GM18873 (cell line): ENCODE measurements around the gene GXYLT2.

Source experiments
- ATAC-seq: cut with Tn5 transposase; IDR thresholded peaks from one replicate; pipeline ENCODE4 v1.9.1; 2021; ENCODE audit warnings: mild to moderate bottlenecking, moderate library complexity, moderate number of reproducible peaks; ENCODE audit not compliant: unreplicated experiment, low FRiP score

The GXYLT2 gene

GRCh38 chr3:73004316-73004715 lies 116.5 kb downstream of the GXYLT2 start:
- ATAC-seq, result no peak

GRCh38 chr3:73007992-73008712 lies 120.3 kb downstream of the GXYLT2 start:
- no peak for ATAC-seq

- ATAC-seq, result no peak
Observed at GRCh38 chr3:73009008-73009407, 121.2 kb downstream of the GXYLT2 start.

- no peak for ATAC-seq
Observed at GRCh38 chr3:73009750-73010149, 121.9 kb downstream of the GXYLT2 start.

GRCh38 chr3:73010158-73010557 lies 122.3 kb downstream of the GXYLT2 start:
- ATAC-seq, result no peak

GRCh38 chr3:73018298-73018697 lies 130.5 kb downstream of the GXYLT2 start:
- ATAC-seq, result no peak

GRCh38 chr3:73018790-73019441 lies 131.1 kb downstream of the GXYLT2 start:
- no peak for ATAC-seq

- ATAC-seq, result no peak
Observed at GRCh38 chr3:73021301-73021835, 133.5 kb downstream of the GXYLT2 start.

- no peak for ATAC-seq
Observed at GRCh38 chr3:73024836-73025235, 137.0 kb downstream of the GXYLT2 start.

- no peak for ATAC-seq
Observed at GRCh38 chr3:73026111-73026759, 138.4 kb downstream of the GXYLT2 start.
